PC-9 (cell line): ENCODE data around the gene CNBP.

Experiments used
- CTCF ChIP-seq: fragments of 200-600 bp; sonication (generic); conservative IDR thresholded peaks from 2 replicates; pipeline ENCODE4 v1.6.1; 2017; ENCODE audit warnings: mixed run types, antibody characterized with exemption, mild to moderate bottlenecking, moderate library complexity
- EZH2 ChIP-seq: fragments of 200-600 bp; sonication (generic); IDR thresholded peaks from 2 replicates; pipeline ENCODE4 v1.8.0; 2017; ENCODE audit warnings: antibody characterized with exemption, low read depth

- TF ChIP-seq CTCF = no peak
- no peak for TF ChIP-seq EZH2
These were observed 52.1 kb downstream of the CNBP start for GRCh38 chr3:129131465-129132088.
